Natural killer cell (primary cell): ENCODE measurements around the gene PRIM1. TPM values are rescaled to one million over a fixed set of nuclear protein-coding genes. Genes with fewer than 3 reads are reported as not detected.

ENCODE experiments used
- ATAC-seq, 3 donors: fragments of 150-1000 bp in 2 of 3; fragments of 200-7000 bp in 1 of 3; cut with Tn5 transposase; 1 replicate in 1 of 3; 2 replicates in 2 of 3; pipeline ENCODE4 v1.10.0; 2021; ENCODE audit warnings: mild to moderate bottlenecking in 2 of 3, moderate library complexity in 2 of 3
- DNase-seq, 2 donors: peaks; one replicate each; pipeline versions ENCODE4 v3.0.0 to v3.0.0-alpha.2; 2013 to 2021; ENCODE audit warnings: mixed read lengths in 1 of 2
- H3K27ac ChIP-seq: one replicate; pipeline ENCODE4 v1.5.1; 2013; ENCODE audit warnings: mild to moderate bottlenecking, low read length
- H3K27me3 ChIP-seq: one replicate; pipeline ENCODE4 v1.6.1; 2013; ENCODE audit warnings: low read length; ENCODE audit not compliant: control insufficient read depth, insufficient read depth
- H3K36me3 ChIP-seq: one replicate; pipeline ENCODE4 v1.6.1; 2013; ENCODE audit warnings: low read length; ENCODE audit not compliant: control insufficient read depth, insufficient read depth
- H3K4me1 ChIP-seq: one replicate; pipeline ENCODE4 v1.6.1; 2013; ENCODE audit warnings: low read length; ENCODE audit not compliant: control insufficient read depth, insufficient read depth
- H3K4me3 ChIP-seq: one replicate; pipeline ENCODE4 v1.5.1; 2013; ENCODE audit warnings: low read length
- H3K9me3 ChIP-seq: one replicate; pipeline ENCODE4 v1.6.1; 2013; ENCODE audit warnings: low read length; ENCODE audit not compliant: control insufficient read depth, insufficient read depth
- H3K27ac Mint-ChIP-seq, 2 donors: one replicate each; pipeline ENCODE4 v1.8.0; 2022; ENCODE audit warnings: mild to moderate bottlenecking in 2 of 2, mixed read lengths in 2 of 2, moderate library complexity in 1 of 2
- H3K27me3 Mint-ChIP-seq, 2 donors: one replicate each; pipeline ENCODE4 v1.8.0; 2022; ENCODE audit warnings: low read depth in 2 of 2, mixed read lengths in 2 of 2
- H3K36me3 Mint-ChIP-seq: one replicate; pipeline ENCODE4 v1.8.0; 2022; ENCODE audit warnings: mixed read lengths
- H3K4me1 Mint-ChIP-seq, 2 donors: one replicate each; pipeline ENCODE4 v1.8.0; 2022; ENCODE audit warnings: mixed read lengths in 2 of 2
- H3K4me3 Mint-ChIP-seq: one replicate; pipeline ENCODE4 v1.8.0; 2022; ENCODE audit warnings: mild to moderate bottlenecking, moderate library complexity, mixed read lengths
- H3K9me3 Mint-ChIP-seq, 2 donors: one replicate each; pipeline ENCODE4 v1.8.0; 2022; ENCODE audit warnings: mixed read lengths in 2 of 2
- CTCF ChIP-seq: fragments of 200-600 bp; IDR thresholded peaks from one replicate; pipeline ENCODE4 v1.8.0; 2022; ENCODE audit warnings: antibody characterized with exemption
- WGBS: methylation state at CpG from one replicate; pipeline ENCODE4 v1.1.7; 2013; ENCODE audit warnings: missing lambda C conversion rate; ENCODE audit not compliant: insufficient coverage; 5-methylcytosine and 5-hydroxymethylcytosine counted together
- intact Hi-C: fragments of 100-400 bp; cut with micrococcal nuclease; formaldehyde crosslinking; loops from one replicate; pipeline ENCODE4 v1.14.2; 2022
- total RNA-seq, 4 donors: library from RNA; stranded (reverse); fragments of 120-200 nt in 1 of 4; gene quantifications; one replicate each; pipeline versions ENCODE4 v1.2.3 to v1.2.4, GENCODE V29; 2013 to 2022

Gene PRIM1
- total RNA-seq, 3 donors from 2014 or later (not counting 1 experiment from before 2014, with no cell fraction given): 10.1 to 11.9 (median 10.4) TPM

GRCh38 chr12:56721721-56722120 lies 30.4 kb downstream of the PRIM1 start:
- TF ChIP-seq CTCF: no peak
- Histone ChIP-seq H3K9me3 (no peaks in the 10 kb centered on the region), H3K27ac (peak overlapping the region; percentile 42), H3K4me1 (peaks cover 65% of the 10 kb centered on the region), H3K4me3 (no peak overlapping the region), H3K36me3 (peaks cover 44% of the 10 kb centered on the region), H3K27me3 (no peaks in the 10 kb centered on the region)
- peak overlapping the region; percentile 1 for H3K4me3 Mint-ChIP-seq
- H3K27ac Mint-ChIP-seq: peak overlapping the region; percentile 84 to 98
- ATAC-seq: no peak
- WGBS: 52% methylated on average over 2 of the region's 2 CpGs
- no peaks in the 10 kb centered on the region for H3K27me3 Mint-ChIP-seq
- intact Hi-C loops: no loop called here
- H3K4me1 Mint-ChIP-seq: peaks cover 78 to 84% of the 10 kb centered on the region in 2 donors
- DNase-seq: no peak
- H3K36me3 Mint-ChIP-seq: peaks cover 16% of the 10 kb centered on the region
- H3K9me3 Mint-ChIP-seq: no peaks in the 10 kb centered on the region

- no peaks in the 10 kb centered on the region for H3K9me3 Mint-ChIP-seq
- no peaks in the 10 kb centered on the region for H3K27me3 Mint-ChIP-seq
- Histone ChIP-seq H3K36me3 (peaks cover 49% of the 10 kb centered on the region), H3K4me1 (peaks cover 69% of the 10 kb centered on the region), H3K9me3 (no peaks in the 10 kb centered on the region), H3K27ac (peak overlapping the region; percentile 42), H3K4me3 (no peak overlapping the region), H3K27me3 (no peaks in the 10 kb centered on the region)
- H3K36me3 Mint-ChIP-seq: peaks cover 16% of the 10 kb centered on the region
- DNase-seq (no peak), ATAC-seq (no peak)
- peaks cover 83 to 89% of the 10 kb centered on the region in 2 donors for H3K4me1 Mint-ChIP-seq
- H3K4me3 Mint-ChIP-seq: peak overlapping the region; percentile 51
- no peak for TF ChIP-seq CTCF
- WGBS: 47% methylated on average over 2 of the region's 2 CpGs
- intact Hi-C loops: no loop called here
- H3K27ac Mint-ChIP-seq: peak overlapping the region; percentile 84 to 98
Observed at GRCh38 chr12:56721216-56721615, 30.9 kb downstream of the PRIM1 start.

- H3K4me1 ChIP-seq: peaks cover 69% of the 10 kb centered on the region
- H3K4me3 ChIP-seq: no peak overlapping the region
- H3K4me1 Mint-ChIP-seq: peaks cover 83 to 90% of the 10 kb centered on the region in 2 donors
- intact Hi-C loops: no loop called here
- no peaks in the 10 kb centered on the region for H3K27me3 ChIP-seq
- H3K27me3 Mint-ChIP-seq: no peaks in the 10 kb centered on the region
- ATAC-seq (no peak), DNase-seq (no peak)
- peaks cover 16% of the 10 kb centered on the region for H3K36me3 Mint-ChIP-seq
- WGBS: 7% methylated on average over 1 of the region's 1 CpG
- H3K36me3 ChIP-seq: peaks cover 54% of the 10 kb centered on the region
- H3K27ac ChIP-seq: peak overlapping the region; percentile 42
- no peaks in the 10 kb centered on the region for H3K9me3 ChIP-seq
- TF ChIP-seq CTCF: no peak
- peak overlapping the region; percentile 51 for H3K4me3 Mint-ChIP-seq
- H3K27ac Mint-ChIP-seq: peak overlapping the region; percentile 84 to 98
- no peaks in the 10 kb centered on the region for H3K9me3 Mint-ChIP-seq
Observed at GRCh38 chr12:56720731-56721151, 31.4 kb downstream of the PRIM1 start.

- no peak overlapping the region for H3K4me3 ChIP-seq
- no peak for TF ChIP-seq CTCF
- Mint-ChIP-seq H3K27me3 (no peaks in the 10 kb centered on the region), H3K36me3 (peaks cover 16% of the 10 kb centered on the region), H3K4me1 (peaks cover 83 to 85% of the 10 kb centered on the region in 2 donors), H3K4me3 (peak overlapping the region; percentile 28), H3K9me3 (no peaks in the 10 kb centered on the region), H3K27ac (peak overlapping the region; percentile 84 to 98)
- intact Hi-C loops: no loop called here
- no peak for ATAC-seq
- H3K27ac ChIP-seq: no peak overlapping the region
- no peaks in the 10 kb centered on the region for H3K9me3 ChIP-seq
- peaks cover 70% of the 10 kb centered on the region for H3K36me3 ChIP-seq
- no peak for DNase-seq
- H3K27me3 ChIP-seq: no peaks in the 10 kb centered on the region
- peaks cover 64% of the 10 kb centered on the region for H3K4me1 ChIP-seq
Observed at GRCh38 chr12:56719056-56719455, 33.1 kb downstream of the PRIM1 start.
